HK-2 (cell line): ENCODE measurements around the gene DACT2.

Experiments used
- DNase-seq: peaks from one replicate; pipeline ENCODE4 v3.0.0-alpha.2; 2018; ENCODE audit not compliant: unreplicated experiment

Gene DACT2

GRCh38 chr6:168352096-168352495 lies 32.5 kb upstream of the DACT2 start:
- no peak for DNase-seq

GRCh38 chr6:168349718-168350210 lies 30.2 kb upstream of the DACT2 start:
- no peak for DNase-seq

GRCh38 chr6:168348186-168348585 lies 28.6 kb upstream of the DACT2 start:
- no peak for DNase-seq

GRCh38 chr6:168347615-168348014 lies 28.0 kb upstream of the DACT2 start:
- no peak for DNase-seq

GRCh38 chr6:168347053-168347452 lies 27.5 kb upstream of the DACT2 start:
- DNase-seq = no peak

GRCh38 chr6:168345896-168346754 lies 26.5 kb upstream of the DACT2 start:
- no peak for DNase-seq

- no peak for DNase-seq
Measured at GRCh38 chr6:168345266-168345665, 25.7 kb upstream of the DACT2 start.

GRCh38 chr6:168344338-168344737 lies 24.8 kb upstream of the DACT2 start:
- no peak for DNase-seq

- no peak for DNase-seq
Measured at GRCh38 chr6:168343239-168344150, 23.9 kb upstream of the DACT2 start.

GRCh38 chr6:168342636-168343035 lies 23.1 kb upstream of the DACT2 start:
- DNase-seq = no peak

GRCh38 chr6:168341280-168341900 lies 21.8 kb upstream of the DACT2 start:
- DNase-seq = no peak

- DNase-seq = no peak
Measured at GRCh38 chr6:168340819-168341218, 21.2 kb upstream of the DACT2 start.

- DNase-seq = no peak
Measured at GRCh38 chr6:168338777-168339176, 19.2 kb upstream of the DACT2 start.

- no peak for DNase-seq
Measured at GRCh38 chr6:168336967-168337366, 17.4 kb upstream of the DACT2 start.

- DNase-seq = no peak
Measured at GRCh38 chr6:168333989-168334388, 14.4 kb upstream of the DACT2 start.

- DNase-seq = no peak
Measured at GRCh38 chr6:168333491-168333890, 13.9 kb upstream of the DACT2 start.

GRCh38 chr6:168333039-168333438 lies 13.5 kb upstream of the DACT2 start:
- DNase-seq = no peak

GRCh38 chr6:168332020-168332419 lies 12.4 kb upstream of the DACT2 start:
- DNase-seq = no peak

- no peak for DNase-seq
Measured at GRCh38 chr6:168331058-168331457, 11.5 kb upstream of the DACT2 start.

GRCh38 chr6:168330403-168330802 lies 10.8 kb upstream of the DACT2 start:
- DNase-seq = no peak

GRCh38 chr6:168328086-168328485 lies 8.5 kb upstream of the DACT2 start:
- DNase-seq = no peak
